ENCODE data around the gene AFF3. TPM values are rescaled to one million over a fixed set of nuclear protein-coding genes. Genes with fewer than 3 reads are reported as not detected.

The AFF3 gene
- total and polyA plus RNA-seq, 2 of the 8 experiments (the other 6 are each of a cell fraction or from before 2014, with no cell fraction given), result 0.27 to 3.0 TPM

- TF ChIP-seq ATF2 (IDR thresholded peaks at IDR 0.05; ENCODE audit: low read length), result no peak
Observed at GRCh38 chr2:99571533-99571932, 570.9 kb downstream of the AFF3 start (continued).
